B cell (primary cell): Measurements from ENCODE around the gene PGAP3. TPM values are rescaled to one million over a fixed set of nuclear protein-coding genes. Genes with fewer than 3 reads are reported as not detected.

Experiments
- ATAC-seq: fragments of 200-7000 bp; cut with Tn5 transposase; one replicate; pipeline ENCODE4 v1.10.0; 2021; ENCODE audit warnings: low read depth, mild to moderate bottlenecking, moderate number of reproducible peaks, moderate library complexity
- CTCF ChIA-PET: fragments of 350-600 bp; sonication (Branson Sonifier 250); formaldehyde crosslinking; loops from one replicate; lab custom pipeline; 2021; ENCODE audit warnings: antibody characterized with exemption, inconsistent platforms; lab: Charles Lee
- POLR2A ChIA-PET: fragments of 350-600 bp; sonication (Branson Sonifier 250); formaldehyde crosslinking; loops from one replicate; lab custom pipeline; 2021; ENCODE audit warnings: antibody characterized with exemption; lab: Charles Lee
- DNase-seq: peaks from one replicate; pipeline ENCODE4 v3.0.0; 2013
- H2AFZ ChIP-seq: 2 replicates; pipeline ENCODE4 v1.6.1; 2012; ENCODE audit warnings: mild to moderate bottlenecking, low read depth, low read length; ENCODE audit not compliant: insufficient read depth, poor library complexity, severe bottlenecking
- H3K27ac ChIP-seq, 2 donors: 1 replicate in 1 of 2; 2 replicates in 1 of 2; pipeline ENCODE4 v1.5.1; 2012 to 2013; ENCODE audit warnings: low read length in 2 of 2, mild to moderate bottlenecking in 2 of 2, moderate library complexity in 1 of 2
- H3K27me3 ChIP-seq, 4 experiments: fragments of 200-600 bp in 1 of 4; sonication (generic) in 1 of 4; replicated peaks in 1 of 4; 1 replicate in 2 of 4; 2 replicates in 2 of 4; pipeline versions ENCODE4 v1.6.1 to v1.7.0; 2013 to 2016; ENCODE audit warnings: low read length in 3 of 4, mild to moderate bottlenecking in 2 of 4, mixed read lengths in 1 of 4, moderate library complexity in 1 of 4; ENCODE audit not compliant: insufficient read depth in 4 of 4, control insufficient read depth in 3 of 4; ENCODE audit errors: control extremely low read depth in 1 of 4
- H3K36me3 ChIP-seq, 2 experiments: replicated peaks in 1 of 2; 1 replicate in 1 of 2; 2 replicates in 1 of 2; pipeline versions ENCODE4 v1.6.1 to v1.7.1; 2013; ENCODE audit warnings: low read length in 1 of 2; ENCODE audit not compliant: insufficient read depth in 2 of 2, control insufficient read depth in 1 of 2; ENCODE audit errors: control extremely low read depth in 1 of 2, extremely low read depth in 1 of 2
- H3K4me1 ChIP-seq, 2 donors: fragments of 200-600 bp in 1 of 2; sonication (generic) in 1 of 2; 1 replicate in 1 of 2; 2 replicates in 1 of 2; pipeline versions ENCODE4 v1.5.1 to v1.6.1; 2013 to 2017; ENCODE audit warnings: low read length in 2 of 2; ENCODE audit not compliant: control insufficient read depth in 2 of 2, insufficient read depth in 2 of 2
- H3K4me2 ChIP-seq: replicated peaks from 2 replicates; pipeline ENCODE3; 2012; ENCODE audit warnings: mild to moderate bottlenecking, low read depth, low read length; ENCODE audit not compliant: poor library complexity, severe bottlenecking
- H3K4me3 ChIP-seq, 5 experiments: fragments of 200-600 bp in 1 of 5; sonication (generic) in 1 of 5; 1 replicate in 3 of 5; 2 replicates in 2 of 5; pipeline versions ENCODE4 v1.5.1 to v1.7.0; 2011 to 2016; ENCODE audit warnings: low read length in 4 of 5, mild to moderate bottlenecking in 4 of 5, low read depth in 2 of 5, control low read depth in 1 of 5, moderate library complexity in 1 of 5; ENCODE audit not compliant: insufficient read depth in 1 of 5; ENCODE audit errors: control extremely low read depth in 1 of 5, extremely low read depth in 1 of 5
- H3K79me2 ChIP-seq: fragments of 200-600 bp; sonication (generic); one replicate; pipeline ENCODE4 v1.6.0; 2016; ENCODE audit warnings: low read length; ENCODE audit not compliant: control insufficient read depth, insufficient read depth
- H3K9ac ChIP-seq: fragments of 200-600 bp; sonication (generic); 2 replicates; pipeline ENCODE4 v1.6.1; 2017; ENCODE audit warnings: mild to moderate bottlenecking, low read length, moderate library complexity
- H3K9me3 ChIP-seq, 3 donors: one replicate each; pipeline versions ENCODE4 v1.6.1 to v1.7.1; 2013; ENCODE audit warnings: low read length in 2 of 3; ENCODE audit not compliant: control insufficient read depth in 2 of 3, insufficient read depth in 1 of 3; ENCODE audit errors: control extremely low read depth in 1 of 3
- H4K20me1 ChIP-seq: 2 replicates; pipeline ENCODE4 v1.6.0; 2012; ENCODE audit warnings: mild to moderate bottlenecking, low read length; ENCODE audit not compliant: insufficient read depth, control insufficient read depth, poor library complexity, severe bottlenecking
- H3K27ac Mint-ChIP-seq: one replicate; pipeline ENCODE4 v1.8.0; 2021; ENCODE audit warnings: mixed read lengths
- H3K27me3 Mint-ChIP-seq: one replicate; pipeline ENCODE4 v1.8.0; 2021; ENCODE audit warnings: mixed read lengths
- H3K4me1 Mint-ChIP-seq: one replicate; pipeline ENCODE4 v1.8.0; 2021; ENCODE audit warnings: mixed read lengths
- H3K4me3 Mint-ChIP-seq: one replicate; pipeline ENCODE4 v1.8.0; 2021; ENCODE audit warnings: mixed read lengths
- H3K9me3 Mint-ChIP-seq: one replicate; pipeline ENCODE4 v1.8.0; 2022; ENCODE audit warnings: mixed read lengths; ENCODE audit not compliant: insufficient read depth
- CTCF ChIP-seq: fragments of 200-600 bp; IDR thresholded peaks from one replicate; pipeline ENCODE4 v1.8.0; 2022; ENCODE audit warnings: antibody characterized with exemption, mild to moderate bottlenecking
- EZH2 ChIP-seq: IDR thresholded peaks from 2 replicates; pipeline ENCODE4 v1.6.1; 2012; ENCODE audit warnings: borderline replicate concordance, low read depth, mild to moderate bottlenecking, moderate library complexity, low read length; ENCODE audit not compliant: insufficient read depth, poor library complexity, severe bottlenecking
- WGBS: methylation state at CpG from one replicate; pipeline ENCODE4 v1.1.5; 2013; ENCODE audit warnings: missing lambda C conversion rate; ENCODE audit not compliant: insufficient coverage; 5-methylcytosine and 5-hydroxymethylcytosine counted together
- intact Hi-C: fragments of 100-400 bp; cut with micrococcal nuclease; formaldehyde crosslinking; loops from one replicate; pipeline ENCODE4 v1.10.0; 2022
- polyA plus RNA-seq: library from polyadenylated mRNA; depleted of rRNA; stranded (reverse); fragments of >200 nt; gene quantifications from 2 replicates; pipeline ENCODE4 v1.2.3, GENCODE V29; 2012
- total RNA-seq, 2 donors: library from RNA; stranded (reverse); fragments of 120-200 nt in 1 of 2; gene quantifications; 1 replicate in 1 of 2; 2 replicates in 1 of 2; pipeline versions ENCODE4 v1.2.3 to v1.2.4, GENCODE V29; 2013 to 2022

Gene PGAP3
- total and polyA plus RNA-seq, 2 donors (not counting 1 experiment from before 2014, with no cell fraction given), result 27.4 to 34.3 TPM

- no peaks in the 10 kb centered on the region for H4K20me1 ChIP-seq
- H3K79me2 ChIP-seq, result no peaks in the 10 kb centered on the region
- intact Hi-C loops, result no loop called here
- no peak for ATAC-seq
- H3K4me3 ChIP-seq, result no peak overlapping the region
- no peak overlapping the region for H3K27ac Mint-ChIP-seq
- H3K27me3 ChIP-seq, result no peaks in the 10 kb centered on the region
- no peak for DNase-seq
- no peaks in the 10 kb centered on the region for H3K4me1 ChIP-seq
- H3K4me2 ChIP-seq, result no peak overlapping the region
- H3K27me3 Mint-ChIP-seq, result no peaks in the 10 kb centered on the region
- H3K9ac ChIP-seq, result no peak overlapping the region
- TF ChIP-seq CTCF, result no peak
- no peak for TF ChIP-seq EZH2
- H3K9me3 Mint-ChIP-seq, result no peaks in the 10 kb centered on the region
- WGBS, result 95% methylated on average over 12 of the region's 15 CpGs
- H3K4me3 Mint-ChIP-seq, result no peak overlapping the region
- H2AFZ ChIP-seq, result no peak overlapping the region
- CTCF ChIA-PET, result interaction anchor here (0.5 kb wide), 1 partner anchor 511 kb away, joined by 3 read pairs; no protein-coding TSS in a partner anchor
- H3K9me3 ChIP-seq, result no peaks in the 10 kb centered on the region
- no peaks in the 10 kb centered on the region for H3K36me3 ChIP-seq
- H3K4me1 Mint-ChIP-seq, result no peaks in the 10 kb centered on the region
- H3K27ac ChIP-seq, result no peak overlapping the region
- POLR2A ChIA-PET, result no interaction called here
Observed at GRCh38 chr17:39716073-39716818, 28.4 kb upstream of the PGAP3 start.

- Histone ChIP-seq H4K20me1 (no peaks in the 10 kb centered on the region), H3K4me2 (no peak overlapping the region), H3K27ac (no peak overlapping the region), H3K27me3 (no peaks in the 10 kb centered on the region), H3K4me1 (no peaks in the 10 kb centered on the region), H3K36me3 (no peaks in the 10 kb centered on the region), H3K4me3 (no peak overlapping the region), H3K9me3 (no peaks in the 10 kb centered on the region), H2AFZ (no peak overlapping the region), H3K79me2 (no peaks in the 10 kb centered on the region), H3K9ac (no peak overlapping the region)
- no peak for DNase-seq
- Mint-ChIP-seq H3K4me1 (no peaks in the 10 kb centered on the region), H3K27me3 (no peaks in the 10 kb centered on the region), H3K27ac (no peak overlapping the region), H3K4me3 (no peak overlapping the region), H3K9me3 (no peaks in the 10 kb centered on the region)
- ATAC-seq, result no peak
- intact Hi-C loops, result no loop called here
- TF ChIP-seq CTCF (no peak), EZH2 (no peak)
- ChIA-PET POLR2A (interaction anchor here (0.6 kb wide), 1 partner anchor 61 kb away, joined by 3 read pairs; no protein-coding TSS in a partner anchor), CTCF (interaction anchor here (0.5 kb wide), 1 partner anchor 511 kb away, joined by 3 read pairs; no protein-coding TSS in a partner anchor)
- 97% methylated on average over 18 of the region's 18 CpGs for WGBS
Observed at GRCh38 chr17:39715375-39716072, 27.7 kb upstream of the PGAP3 start.
